HG03280 (cell line): ENCODE data around the gene C3orf18.

Experiments
- ATAC-seq: cut with Tn5 transposase; IDR thresholded peaks from one replicate; pipeline ENCODE4 v1.9.1; 2021; ENCODE audit warnings: mild to moderate bottlenecking, moderate library complexity; ENCODE audit not compliant: unreplicated experiment

C3orf18 gene

GRCh38 chr3:50551681-50552435, 15.7 kb downstream of the C3orf18 start:
- no peak for ATAC-seq

GRCh38 chr3:50551054-50551659, 16.4 kb downstream of the C3orf18 start:
- ATAC-seq = no peak

DNA sequence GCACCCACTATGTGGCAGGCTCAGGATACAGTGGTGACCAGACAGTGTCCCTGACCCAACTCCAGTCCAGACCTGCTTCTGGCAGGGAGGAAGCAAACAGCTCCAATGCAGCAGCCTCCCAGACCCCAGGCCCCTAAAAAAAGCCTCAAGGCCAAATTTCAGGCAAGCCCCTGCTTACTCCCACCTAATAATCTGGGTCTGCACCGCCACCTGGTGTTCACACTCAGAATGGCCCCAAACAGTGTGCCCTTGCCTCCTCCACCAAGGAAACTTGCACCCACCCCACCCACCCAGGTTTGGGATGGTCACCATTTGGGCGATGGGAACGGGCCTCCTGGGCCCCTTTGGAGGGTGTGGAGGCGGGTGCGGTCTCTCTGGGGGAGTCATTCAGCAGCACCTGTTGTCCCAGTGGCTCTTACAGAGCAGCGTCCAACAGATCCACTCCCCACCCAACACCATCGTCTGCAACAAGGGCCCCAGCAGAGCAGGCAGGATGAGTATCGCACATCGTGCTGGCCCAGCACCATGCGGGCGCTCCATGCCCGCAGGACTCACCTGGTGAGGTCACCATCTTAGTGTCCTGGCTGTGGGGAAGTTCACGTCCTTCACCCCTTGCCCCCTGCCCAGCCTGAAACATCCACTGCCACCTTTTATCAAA, 17.3 kb downstream of the C3orf18 start:
- no peak for ATAC-seq

- no peak for ATAC-seq
Measured at GRCh38 chr3:50549226-50549625, 18.3 kb downstream of the C3orf18 start.

DNA sequence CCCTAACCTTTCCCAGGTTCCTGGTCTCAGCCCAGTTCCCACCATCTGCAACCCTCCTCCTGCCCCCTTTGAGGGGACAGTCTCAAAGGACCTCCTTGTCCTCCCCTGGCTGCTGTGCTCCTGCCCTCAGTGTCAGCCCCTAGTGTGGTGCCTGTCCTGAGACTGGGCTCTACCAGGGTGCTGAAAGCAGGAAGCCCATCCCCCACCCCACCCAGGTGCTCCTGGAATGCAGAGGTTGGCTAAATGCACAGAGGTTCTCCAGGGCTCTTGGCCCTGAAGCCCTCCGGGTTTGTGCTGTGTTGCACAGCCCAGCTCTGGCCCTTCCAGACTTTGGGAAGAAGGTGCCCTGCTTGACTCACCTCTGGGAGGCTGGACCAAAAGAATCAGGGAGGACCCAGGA, 21.8 kb downstream of the C3orf18 start:
- no peak for ATAC-seq

- no peak for ATAC-seq
Measured at GRCh38 chr3:50542177-50543034, 25.1 kb downstream of the C3orf18 start.

GRCh38 chr3:50539356-50540286, 27.9 kb downstream of the C3orf18 start:
- ATAC-seq = no peak

GRCh38 chr3:50537421-50538129, 30.0 kb downstream of the C3orf18 start:
- no peak for ATAC-seq

GRCh38 chr3:50536471-50537180, 30.9 kb downstream of the C3orf18 start:
- ATAC-seq = no peak

GRCh38 chr3:50534681-50535330, 32.7 kb downstream of the C3orf18 start:
- no peak for ATAC-seq

DNA sequence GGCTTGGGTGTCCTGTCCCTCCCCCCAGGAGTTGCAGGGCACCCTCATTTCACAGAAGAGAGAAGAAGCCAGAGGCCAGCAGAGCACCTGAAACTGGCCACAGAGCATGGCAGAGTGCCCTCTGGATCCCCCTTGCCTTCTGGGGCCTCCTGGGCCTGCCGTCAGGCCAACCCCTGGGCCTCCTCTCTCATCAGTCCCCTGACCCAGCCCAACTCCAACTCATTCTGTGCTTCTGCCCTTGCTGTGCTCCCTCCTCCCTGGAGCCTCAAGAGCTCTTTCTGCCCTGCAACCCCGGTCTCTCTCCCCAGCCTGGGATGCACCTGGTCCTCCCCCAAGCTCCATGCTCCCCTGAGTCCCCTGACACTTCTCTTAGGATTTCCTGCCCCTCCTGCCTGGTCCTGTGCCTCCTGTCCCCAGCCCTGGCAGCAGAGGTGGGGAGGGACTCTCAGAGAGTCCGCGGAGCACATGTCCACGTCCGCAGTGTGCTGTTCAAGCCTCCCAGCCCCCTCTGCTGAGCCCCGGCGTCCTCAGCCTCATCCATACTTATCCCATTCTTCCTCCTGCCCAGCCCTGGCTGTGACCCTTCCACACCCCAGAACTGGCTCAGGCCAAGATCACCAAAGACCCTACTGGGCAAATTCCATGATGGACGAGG, 33.6 kb downstream of the C3orf18 start:
- no peak for ATAC-seq

- ATAC-seq = no peak
Measured at GRCh38 chr3:50533316-50533715, 34.2 kb downstream of the C3orf18 start.

DNA sequence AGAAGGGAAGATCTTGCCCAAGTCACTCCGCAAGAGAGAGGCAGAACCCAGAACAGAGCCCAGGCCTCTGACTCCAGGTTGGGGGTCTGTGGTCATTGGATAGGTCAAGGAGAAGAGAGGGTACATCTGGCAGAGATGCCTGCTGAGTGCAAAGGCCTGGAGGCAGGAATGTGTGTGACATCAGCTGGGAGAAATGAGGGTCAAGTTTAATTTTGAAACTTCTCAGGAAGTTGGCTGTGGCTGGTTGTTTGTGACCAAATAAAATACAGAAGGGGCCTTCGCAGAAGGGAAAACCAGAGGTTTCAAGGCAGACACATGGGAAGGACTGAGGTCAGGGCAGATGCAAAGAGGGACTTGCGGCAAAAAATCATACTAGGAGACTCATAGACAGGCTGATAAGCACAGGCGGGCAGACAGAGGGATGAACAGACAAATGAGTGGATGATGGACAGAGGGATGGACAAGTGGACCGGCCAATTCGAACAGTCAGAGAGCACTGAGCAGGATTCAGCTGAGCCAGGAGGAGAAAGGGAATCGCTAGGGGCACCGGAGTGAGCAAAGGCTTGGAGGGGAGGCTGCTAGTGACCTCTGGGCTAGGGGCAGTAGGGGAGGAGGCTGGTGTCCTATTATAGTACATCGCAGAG, 35.4 kb downstream of the C3orf18 start:
- no peak for ATAC-seq

DNA sequence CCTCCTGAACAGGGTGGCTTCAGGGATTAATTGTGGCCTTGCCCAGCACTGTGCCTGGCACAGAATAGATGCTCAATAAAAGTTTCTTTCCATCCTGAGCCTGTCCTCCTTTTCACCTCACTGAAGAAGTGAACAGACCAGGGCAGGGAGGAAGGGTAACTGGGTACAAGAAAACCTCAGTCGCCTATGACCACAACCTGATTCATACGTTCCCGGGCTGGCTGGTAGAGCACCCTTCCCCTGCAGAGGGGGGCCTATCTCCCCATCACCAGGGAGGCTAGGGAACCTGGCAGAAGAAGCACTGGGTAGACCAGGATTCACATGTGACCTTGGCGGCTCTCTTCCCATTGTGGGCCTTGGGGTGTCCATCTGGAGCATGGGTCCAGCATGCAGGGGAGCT, 36.3 kb downstream of the C3orf18 start:
- ATAC-seq = no peak

GRCh38 chr3:50530001-50530970, 37.3 kb downstream of the C3orf18 start:
- no peak for ATAC-seq

- ATAC-seq = no peak
Measured at GRCh38 chr3:50525987-50526386, 41.6 kb downstream of the C3orf18 start.
